ENCODE results near the gene FAM222B.
"Not testable (repeated sequence)": the region's sequence is repeated elsewhere in the genome, so short reads cannot be mapped to it uniquely, and the experiment has no call there.

The FAM222B gene

DNA sequence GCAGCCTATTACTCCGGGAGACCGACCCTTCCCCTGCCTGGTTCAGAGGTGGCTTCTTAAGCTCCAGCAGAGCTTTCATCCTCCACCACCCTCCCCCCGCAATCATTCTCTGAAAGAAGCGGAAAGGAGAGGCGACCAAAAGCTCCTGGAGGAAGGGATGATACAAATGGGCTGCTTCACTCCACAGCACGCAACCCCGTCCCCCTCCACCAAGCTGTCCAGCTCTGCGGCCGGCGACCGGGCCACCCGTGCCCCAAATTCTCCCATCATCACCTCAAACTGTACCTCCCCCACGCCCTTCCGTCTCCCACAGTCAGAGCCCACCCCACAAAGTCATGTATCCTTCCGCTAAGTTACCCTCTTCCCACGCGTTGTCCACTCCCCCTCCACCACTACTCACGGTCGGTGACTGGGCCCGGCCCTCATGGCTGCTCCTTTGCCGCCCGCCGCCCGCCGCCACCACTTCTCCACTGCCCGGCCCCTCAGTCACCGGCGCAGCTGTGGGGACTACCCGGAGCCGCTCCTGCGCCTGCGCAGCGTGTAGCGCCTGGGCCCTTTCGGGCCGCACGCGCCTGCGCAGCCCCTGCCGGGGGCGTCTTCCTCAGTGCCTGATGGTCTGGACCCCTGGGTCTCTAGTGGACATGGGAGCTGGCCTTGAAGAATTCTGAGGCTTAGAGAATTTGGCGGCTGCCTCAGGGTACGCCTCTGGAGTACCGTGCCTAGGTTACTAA, at the start of gene FAM222B:
TSS of gene FAM222B (minus strand) at position 509 of the 731 bp plus-strand sequence. CDS start 76,123 bp downstream, outside the sequence.
- DNase-seq, result peak; percentile 60

GRCh38 chr17:28892024-28892423, 49.4 kb upstream of the FAM222B start:
- DNase-seq, result no peak

GRCh38 chr17:28891201-28891600, 48.6 kb upstream of the FAM222B start:
- no peak for DNase-seq

GRCh38 chr17:28889996-28890395, 47.4 kb upstream of the FAM222B start:
- no peak for DNase-seq

DNA sequence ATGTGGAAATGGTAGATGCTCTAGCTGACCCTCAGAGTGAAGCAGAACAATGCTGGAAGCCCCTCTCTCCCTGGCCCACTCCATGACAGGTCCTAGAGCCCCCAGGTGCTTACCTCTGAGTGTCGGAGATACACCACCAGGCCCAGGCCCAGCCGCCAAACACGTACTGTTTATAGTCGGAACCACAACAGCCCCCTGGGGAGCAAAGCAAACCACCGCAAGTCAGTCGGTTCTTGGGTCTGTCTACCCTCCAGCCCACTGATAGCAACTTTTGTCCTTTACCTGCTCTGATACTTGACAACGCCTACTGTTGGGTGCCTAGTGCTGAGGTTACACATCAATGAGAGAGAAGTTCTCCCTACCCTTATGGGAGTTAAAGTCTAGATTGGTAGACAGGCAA, 46.2 kb upstream of the FAM222B start:
- DNase-seq, result no peak

- DNase-seq, result no peak
Measured at GRCh38 chr17:28887871-28888471, 45.4 kb upstream of the FAM222B start.

DNA sequence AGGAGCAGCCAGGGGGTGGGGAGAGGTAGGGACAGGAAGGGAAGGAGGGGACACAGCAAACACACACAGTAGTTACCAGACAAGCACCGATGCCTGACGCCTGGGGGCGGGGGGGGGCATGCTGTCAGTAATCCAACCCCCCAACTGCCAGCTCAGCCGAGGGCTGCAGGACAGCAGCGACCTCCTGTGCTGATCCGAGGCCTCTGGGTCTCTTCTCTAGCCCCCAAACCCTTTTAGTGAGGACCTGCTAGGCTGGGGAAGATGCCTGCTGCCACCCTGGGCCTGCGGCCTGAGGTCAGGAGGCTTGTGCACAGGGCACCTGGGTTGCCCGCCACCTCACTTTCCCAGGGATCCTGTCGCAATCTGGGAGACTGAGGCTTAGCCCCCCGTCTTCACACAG, 43.4 kb upstream of the FAM222B start:
- no peak for DNase-seq

- no peak for DNase-seq
Measured at GRCh38 chr17:28885363-28885762, 42.8 kb upstream of the FAM222B start.

DNA sequence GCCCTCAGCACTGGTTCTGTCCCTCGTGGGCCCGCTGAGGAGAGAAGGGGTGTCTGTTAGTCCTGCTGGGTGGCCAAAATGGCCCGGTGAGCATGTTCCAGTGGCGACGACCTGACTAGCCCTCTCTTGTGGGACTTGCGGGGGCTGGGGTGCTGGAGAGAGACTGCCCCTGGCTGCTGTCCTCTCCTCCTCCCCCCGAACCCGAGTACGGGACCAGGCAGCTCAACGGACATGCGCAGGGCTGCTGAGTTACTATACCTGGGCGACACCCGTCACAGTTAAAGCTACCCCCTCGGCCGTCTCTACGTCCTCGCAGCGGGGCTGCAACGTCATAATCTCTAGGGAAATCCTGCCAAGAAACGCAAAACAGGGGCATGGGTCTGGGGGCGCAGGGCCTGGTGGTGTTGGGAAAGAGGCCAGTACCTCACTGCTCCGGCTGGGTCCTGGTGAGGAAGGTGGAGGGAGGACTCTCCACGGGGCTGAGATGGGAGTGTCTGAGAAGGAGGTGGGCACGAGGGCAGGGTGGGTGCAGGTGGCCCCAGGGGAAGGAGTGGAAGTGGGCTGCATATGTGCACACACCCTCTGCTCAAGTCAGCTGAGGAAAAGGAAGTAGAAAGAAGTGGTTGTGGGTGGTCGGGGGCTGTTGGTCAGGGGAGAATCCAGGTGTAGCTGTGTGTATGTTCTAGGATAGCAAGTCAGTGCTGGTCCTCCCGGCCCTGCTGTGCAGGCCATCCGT, 41.5 kb upstream of the FAM222B start:
- DNase-seq, result no peak

GRCh38 chr17:28882154-28882895, 39.7 kb upstream of the FAM222B start:
- no peak for DNase-seq

GRCh38 chr17:28881533-28882056, 39.0 kb upstream of the FAM222B start:
- no peak for DNase-seq

- DNase-seq, result no peak
Measured at GRCh38 chr17:28880572-28880945, 38.0 kb upstream of the FAM222B start.

DNA sequence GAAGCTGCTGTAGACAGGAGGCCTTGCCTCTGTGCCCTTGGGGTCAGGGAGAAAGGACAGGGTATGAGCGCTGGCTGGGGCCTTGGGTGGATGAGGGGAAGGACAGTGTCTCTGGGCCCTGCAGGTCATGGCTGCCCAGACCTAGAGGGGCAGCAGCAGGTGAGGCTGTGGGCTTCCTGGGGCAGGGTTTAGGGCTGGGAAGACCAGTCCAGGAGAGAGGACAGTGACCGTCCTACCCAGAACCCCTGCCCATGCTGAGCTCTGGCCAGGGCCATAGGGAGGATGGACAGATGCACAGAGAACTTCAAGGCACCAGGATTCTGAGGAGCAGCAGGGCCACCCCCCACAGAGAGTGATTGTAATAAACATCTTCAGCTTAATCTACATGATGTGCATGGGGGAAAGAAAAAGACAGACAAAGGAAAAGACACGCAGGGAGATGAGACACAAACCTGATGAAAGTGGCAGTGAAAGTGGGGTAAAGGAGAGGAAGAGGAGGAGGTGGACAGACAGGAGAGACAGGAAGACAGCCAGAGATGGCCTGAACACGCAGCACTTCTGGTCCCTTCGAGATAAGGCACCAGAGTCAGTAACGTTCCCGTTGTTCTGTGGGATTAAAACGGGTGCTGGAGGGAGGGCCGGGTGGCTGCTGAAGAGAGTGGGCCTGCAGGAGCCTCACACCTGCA, 37.4 kb upstream of the FAM222B start:
- no peak for DNase-seq

DNA sequence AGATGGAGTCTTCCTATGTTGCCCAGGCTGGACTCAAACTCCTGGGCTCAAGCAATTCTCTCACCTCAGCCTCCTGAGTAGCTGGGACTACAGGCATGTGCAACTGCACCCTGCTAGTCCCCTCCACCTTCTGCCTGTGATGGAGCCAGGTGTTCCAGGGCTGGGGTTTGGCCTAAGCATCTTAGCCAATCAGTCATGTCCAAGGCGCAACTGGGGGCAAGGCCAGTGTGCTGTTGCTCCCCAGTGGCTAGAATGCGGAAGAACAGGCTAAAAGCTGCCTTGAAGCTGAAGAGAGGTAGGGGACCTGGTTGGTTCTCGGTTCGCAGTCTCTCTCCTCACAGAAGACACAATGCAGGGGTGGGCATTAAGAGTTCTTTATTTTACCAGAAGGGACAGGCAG, 36.4 kb upstream of the FAM222B start:
- DNase-seq, result peak; percentile 12

- no peak for DNase-seq
Measured at GRCh38 chr17:28878158-28878910, 35.7 kb upstream of the FAM222B start.

- not testable (repeated sequence) for DNase-seq
Measured at GRCh38 chr17:28877150-28877711, 34.6 kb upstream of the FAM222B start.

DNA sequence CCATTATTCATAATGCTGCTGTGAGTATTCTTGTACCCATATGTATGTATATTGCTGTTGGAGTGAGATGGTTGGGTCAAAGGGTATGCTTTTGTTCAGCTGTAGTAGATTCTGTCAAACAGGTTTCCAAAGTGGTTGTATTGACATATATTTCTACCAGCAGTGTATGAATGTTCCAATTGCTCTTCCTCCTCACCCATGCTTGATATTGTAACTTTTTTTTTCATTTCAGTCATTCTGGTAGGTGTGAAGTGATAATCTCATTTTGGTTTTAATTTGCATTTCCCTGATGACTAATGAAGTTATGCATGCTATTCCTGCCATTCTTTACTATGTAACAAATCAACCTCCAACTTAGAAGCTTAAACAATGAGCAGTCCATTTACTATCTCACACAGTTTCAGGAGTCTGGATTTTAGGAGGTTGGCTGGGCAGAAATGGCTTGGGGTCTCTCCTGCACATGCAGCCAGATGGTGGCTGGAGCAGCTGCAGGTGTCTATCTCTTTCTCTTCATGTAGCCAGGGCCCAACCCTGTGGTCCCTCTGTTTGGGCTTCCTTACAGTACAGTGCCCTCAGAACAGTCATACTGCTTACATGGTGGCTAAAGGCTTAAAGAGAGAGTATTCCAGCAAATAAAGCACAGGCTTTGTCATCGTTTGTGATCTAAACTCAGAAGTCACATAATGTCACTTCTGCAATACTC, 33.4 kb upstream of the FAM222B start:
- DNase-seq, result no peak

GRCh38 chr17:28874750-28875149, 32.2 kb upstream of the FAM222B start:
- DNase-seq, result no peak

DNA sequence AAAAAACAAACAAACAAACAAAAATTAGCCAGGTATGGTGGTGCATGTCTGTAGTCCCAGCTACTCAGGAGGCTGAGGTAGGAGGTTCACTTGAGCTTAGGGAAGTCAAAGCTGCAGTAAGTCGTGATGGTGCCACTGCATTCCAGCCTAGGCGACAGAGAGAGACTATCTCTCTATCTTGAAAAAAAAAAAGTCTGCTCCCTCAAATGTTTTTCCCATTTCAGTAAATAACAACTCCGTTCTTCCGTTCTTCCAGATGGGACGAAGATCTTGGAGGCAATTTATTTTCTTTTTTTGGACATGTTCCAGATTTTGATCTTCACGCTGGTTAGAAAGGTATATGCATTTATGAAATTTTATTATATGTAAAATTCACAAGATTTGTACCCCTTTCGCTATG, 31.2 kb upstream of the FAM222B start:
- no peak for DNase-seq

GRCh38 chr17:28871056-28871579, 28.5 kb upstream of the FAM222B start:
- DNase-seq, result no peak
